OCI-LY1 (cell line): ENCODE data around the gene ANAPC2.

Experiments used
- H2AFZ ChIP-seq: fragments of 200-600 bp; sonication (generic), shearing (Covaris generic); 2 replicates; pipeline ENCODE4 v1.6.0; 2014; ENCODE audit warnings: antibody characterized with exemption, mild to moderate bottlenecking, low read length
- H3F3A ChIP-seq: fragments of 200-600 bp; sonication (generic), shearing (Covaris generic); 2 replicates; pipeline ENCODE4 v1.6.0; 2014; ENCODE audit warnings: mild to moderate bottlenecking, antibody characterized with exemption, low read length, moderate library complexity; ENCODE audit not compliant: insufficient read depth
- H3K27ac ChIP-seq: fragments of 200-600 bp; sonication (generic); 2 replicates; pipeline ENCODE4 v1.5.1; 2014; ENCODE audit warnings: low read length, mixed run types, mild to moderate bottlenecking, low read depth; ENCODE audit not compliant: poor library complexity, severe bottlenecking
- H3K27me3 ChIP-seq: fragments of 200-600 bp; sonication (generic); 2 replicates; pipeline ENCODE4 v1.6.0; 2014; ENCODE audit warnings: antibody characterized with exemption, mild to moderate bottlenecking, low read length, moderate library complexity; ENCODE audit not compliant: insufficient read depth
- H3K36me3 ChIP-seq: fragments of 200-600 bp; sonication (generic); 2 replicates; pipeline ENCODE4 v1.6.1; 2014; ENCODE audit warnings: mild to moderate bottlenecking, antibody characterized with exemption, low read length, moderate library complexity, mixed read lengths; ENCODE audit not compliant: insufficient read depth
- H3K4me1 ChIP-seq: fragments of 200-600 bp; sonication (generic); 2 replicates; pipeline ENCODE4 v1.5.1; 2014; ENCODE audit warnings: mild to moderate bottlenecking, low read length, moderate library complexity; ENCODE audit not compliant: insufficient read depth, severe bottlenecking
- H3K4me2 ChIP-seq: fragments of 200-600 bp; sonication (generic), shearing (Covaris generic); 2 replicates; pipeline ENCODE4 v1.6.1; 2014; ENCODE audit warnings: low read length
- H3K4me3 ChIP-seq: fragments of 200-600 bp; sonication (generic); 2 replicates; pipeline ENCODE4 v1.5.1; 2014; ENCODE audit warnings: low read length, low read depth, mild to moderate bottlenecking, mixed read lengths; ENCODE audit not compliant: poor library complexity, severe bottlenecking
- H3K79me2 ChIP-seq: fragments of 200-600 bp; shearing (Covaris generic); 2 replicates; pipeline ENCODE4 v1.6.1; 2016; ENCODE audit warnings: mixed run types, low read length, mixed read lengths; ENCODE audit not compliant: insufficient read depth
- H3K9ac ChIP-seq: fragments of 200-600 bp; sonication (generic), shearing (Covaris generic); 2 replicates; pipeline ENCODE4 v1.6.1; 2014; ENCODE audit warnings: mild to moderate bottlenecking, low read length, mixed read lengths
- H3K9me2 ChIP-seq: fragments of 200-600 bp; sonication (generic), shearing (Covaris generic); 2 replicates; pipeline ENCODE4 v1.6.1; 2014; ENCODE audit warnings: low read depth, mild to moderate bottlenecking, low read length, mixed read lengths
- H3K9me3 ChIP-seq: fragments of 200-600 bp; shearing (Covaris generic); 2 replicates; pipeline ENCODE4 v1.6.1; 2014; ENCODE audit warnings: low read length, mixed read lengths
- H4K20me1 ChIP-seq: fragments of 200-600 bp; sonication (generic), shearing (Covaris generic); 2 replicates; pipeline ENCODE4 v1.6.0; 2016; ENCODE audit warnings: mild to moderate bottlenecking, low read length; ENCODE audit not compliant: insufficient read depth
- EZH2 ChIP-seq: fragments of 200-600 bp; sonication (generic), shearing (Covaris generic); IDR thresholded peaks from 2 replicates; pipeline ENCODE4 v1.8.0; 2017; ENCODE audit warnings: borderline replicate concordance, mixed run types, mild to moderate bottlenecking, antibody characterized with exemption, low read length, moderate library complexity, mixed read lengths
- TF ChIP-seq, protein P1 (sequence below): fragments of 200-600 bp; sonication (generic), shearing (Covaris generic); IDR thresholded peaks from 2 replicates; pipeline ENCODE4 v1.5.1; 2017; ENCODE audit warnings: mild to moderate bottlenecking, antibody characterized with exemption, low read length, moderate library complexity, mixed read lengths

ANAPC2 gene

DNA sequence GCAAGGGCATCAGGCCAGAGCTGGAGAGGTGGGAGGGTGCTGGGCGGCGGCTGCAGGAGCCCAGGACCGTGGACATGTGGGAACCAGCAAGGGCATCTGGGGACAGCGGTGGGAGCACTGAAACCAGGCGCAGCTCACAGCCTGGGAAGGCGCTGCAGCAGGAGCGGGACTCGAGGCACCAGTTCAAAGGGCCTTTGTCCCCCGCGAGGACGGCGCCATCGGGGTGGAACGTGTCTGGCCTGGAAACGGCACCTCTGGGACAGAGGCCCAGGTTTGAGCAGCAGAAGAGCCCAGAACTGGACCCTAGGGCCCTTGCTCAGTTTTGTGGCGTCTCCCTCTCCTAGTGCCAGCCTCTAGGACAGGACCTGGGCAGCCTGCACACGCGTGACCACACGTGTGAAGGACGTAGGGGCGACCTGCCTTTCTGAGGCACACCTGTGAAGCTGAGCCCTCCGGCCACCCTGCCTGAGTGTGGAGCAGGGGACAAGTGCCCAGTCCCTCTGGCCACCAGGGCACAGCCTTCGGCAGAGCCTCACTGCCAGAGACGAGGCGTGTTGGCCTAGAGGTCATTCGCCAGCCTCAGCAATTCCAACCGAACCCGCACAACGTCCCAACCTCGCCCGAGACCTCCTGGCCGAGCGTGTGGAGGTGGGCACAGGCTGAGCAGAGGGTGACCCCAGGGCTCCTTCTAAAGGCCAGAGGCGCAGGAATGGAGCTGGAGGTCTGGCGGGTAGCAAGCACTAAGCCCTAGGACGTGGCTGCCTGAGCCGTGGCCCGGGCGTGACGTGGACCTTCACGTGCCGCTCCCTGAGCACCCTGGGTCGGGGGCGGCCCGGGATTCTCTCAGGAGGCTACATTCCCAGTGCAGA lies 14.3 kb downstream of the ANAPC2 start:
- Histone ChIP-seq H3K4me3 (no peak overlapping the region), H3K27me3 (peaks cover 7% of the 10 kb centered on the region; the same call in 1 of the 2 replicates), H3K9me2 (no peaks in the 10 kb centered on the region)

DNA sequence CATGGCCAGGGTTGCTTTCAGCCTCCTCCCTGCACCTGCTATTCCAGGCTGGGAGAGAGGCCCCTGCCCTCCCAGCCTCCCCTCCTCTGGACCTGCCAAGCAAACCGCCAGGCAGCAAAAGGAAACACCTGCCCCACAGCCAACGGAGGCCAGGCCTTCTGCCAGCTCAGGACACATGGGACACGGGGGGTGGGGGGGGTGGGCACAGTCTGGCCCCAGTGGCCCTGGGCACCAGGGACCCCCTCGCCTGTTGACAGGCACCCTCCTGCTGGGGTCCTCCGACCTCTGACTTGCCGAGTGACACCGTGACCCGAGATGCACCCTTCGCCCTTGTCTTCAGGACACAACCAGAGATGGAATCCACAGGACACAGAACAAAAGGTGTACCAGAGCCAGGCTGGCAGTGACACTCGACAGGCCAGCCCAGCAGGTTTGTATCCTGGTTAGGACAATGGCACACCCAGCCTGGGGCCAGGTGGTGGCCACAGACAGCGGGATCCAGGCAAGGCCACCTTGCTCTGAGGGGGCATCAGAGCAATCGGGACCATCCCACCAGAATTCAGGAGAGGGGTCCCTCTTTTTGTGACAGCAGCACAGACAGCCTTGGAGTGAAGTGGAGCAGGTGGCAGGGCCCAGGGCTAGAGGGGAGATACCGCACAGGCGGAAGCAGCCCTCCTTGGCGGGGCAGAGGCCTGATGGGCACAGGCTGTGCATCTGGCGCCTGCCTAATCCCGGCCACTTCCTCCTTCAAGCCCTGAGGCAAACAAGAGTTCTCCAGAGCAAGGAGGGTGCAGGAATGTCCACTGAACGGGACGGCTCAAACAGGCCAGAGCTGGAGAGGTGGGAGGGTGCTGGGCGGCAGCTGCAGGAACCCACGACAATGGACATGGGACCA lies 15.2 kb downstream of the ANAPC2 start:
- H3K9ac ChIP-seq = no peak overlapping the region
- H3F3A ChIP-seq = peaks cover 4% of the 10 kb centered on the region; the same call in 1 of the 2 replicates
- H3K4me2 ChIP-seq = no peak overlapping the region
- H3K9me2 ChIP-seq = no peaks in the 10 kb centered on the region
- no peak overlapping the region for H2AFZ ChIP-seq
- peaks cover 21% of the 10 kb centered on the region for H3K4me1 ChIP-seq
- no peaks in the 10 kb centered on the region for H4K20me1 ChIP-seq
- no peak overlapping the region for H3K27ac ChIP-seq
- H3K9me3 ChIP-seq = no peaks in the 10 kb centered on the region
- TF ChIP-seq, protein P1, sequence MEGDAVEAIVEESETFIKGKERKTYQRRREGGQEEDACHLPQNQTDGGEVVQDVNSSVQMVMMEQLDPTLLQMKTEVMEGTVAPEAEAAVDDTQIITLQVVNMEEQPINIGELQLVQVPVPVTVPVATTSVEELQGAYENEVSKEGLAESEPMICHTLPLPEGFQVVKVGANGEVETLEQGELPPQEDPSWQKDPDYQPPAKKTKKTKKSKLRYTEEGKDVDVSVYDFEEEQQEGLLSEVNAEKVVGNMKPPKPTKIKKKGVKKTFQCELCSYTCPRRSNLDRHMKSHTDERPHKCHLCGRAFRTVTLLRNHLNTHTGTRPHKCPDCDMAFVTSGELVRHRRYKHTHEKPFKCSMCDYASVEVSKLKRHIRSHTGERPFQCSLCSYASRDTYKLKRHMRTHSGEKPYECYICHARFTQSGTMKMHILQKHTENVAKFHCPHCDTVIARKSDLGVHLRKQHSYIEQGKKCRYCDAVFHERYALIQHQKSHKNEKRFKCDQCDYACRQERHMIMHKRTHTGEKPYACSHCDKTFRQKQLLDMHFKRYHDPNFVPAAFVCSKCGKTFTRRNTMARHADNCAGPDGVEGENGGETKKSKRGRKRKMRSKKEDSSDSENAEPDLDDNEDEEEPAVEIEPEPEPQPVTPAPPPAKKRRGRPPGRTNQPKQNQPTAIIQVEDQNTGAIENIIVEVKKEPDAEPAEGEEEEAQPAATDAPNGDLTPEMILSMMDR = no peak
- TF ChIP-seq EZH2 = no peak
- no peak overlapping the region for H3K4me3 ChIP-seq
- H3K36me3 ChIP-seq = no peaks in the 10 kb centered on the region
- H3K27me3 ChIP-seq = peaks cover 7% of the 10 kb centered on the region; the same call in 1 of the 2 replicates
- no peaks in the 10 kb centered on the region for H3K79me2 ChIP-seq

More for the DNA sequence above, 14.3 kb downstream of the ANAPC2 start:
- Histone ChIP-seq H4K20me1 (no peaks in the 10 kb centered on the region), H3K79me2 (no peaks in the 10 kb centered on the region), H3K36me3 (no peaks in the 10 kb centered on the region), H3K4me2 (peak overlapping the region; percentile 20; the same call in 1 of the 2 replicates), H3K9me3 (no peaks in the 10 kb centered on the region), H3K27ac (no peak overlapping the region), H3K4me1 (peaks cover 20% of the 10 kb centered on the region), H3F3A (peaks cover 4% of the 10 kb centered on the region; the same call in 1 of the 2 replicates), H2AFZ (no peak overlapping the region), H3K9ac (no peak overlapping the region)
- no peak for TF ChIP-seq EZH2
- TF ChIP-seq, protein P1 = no peak

DNA sequence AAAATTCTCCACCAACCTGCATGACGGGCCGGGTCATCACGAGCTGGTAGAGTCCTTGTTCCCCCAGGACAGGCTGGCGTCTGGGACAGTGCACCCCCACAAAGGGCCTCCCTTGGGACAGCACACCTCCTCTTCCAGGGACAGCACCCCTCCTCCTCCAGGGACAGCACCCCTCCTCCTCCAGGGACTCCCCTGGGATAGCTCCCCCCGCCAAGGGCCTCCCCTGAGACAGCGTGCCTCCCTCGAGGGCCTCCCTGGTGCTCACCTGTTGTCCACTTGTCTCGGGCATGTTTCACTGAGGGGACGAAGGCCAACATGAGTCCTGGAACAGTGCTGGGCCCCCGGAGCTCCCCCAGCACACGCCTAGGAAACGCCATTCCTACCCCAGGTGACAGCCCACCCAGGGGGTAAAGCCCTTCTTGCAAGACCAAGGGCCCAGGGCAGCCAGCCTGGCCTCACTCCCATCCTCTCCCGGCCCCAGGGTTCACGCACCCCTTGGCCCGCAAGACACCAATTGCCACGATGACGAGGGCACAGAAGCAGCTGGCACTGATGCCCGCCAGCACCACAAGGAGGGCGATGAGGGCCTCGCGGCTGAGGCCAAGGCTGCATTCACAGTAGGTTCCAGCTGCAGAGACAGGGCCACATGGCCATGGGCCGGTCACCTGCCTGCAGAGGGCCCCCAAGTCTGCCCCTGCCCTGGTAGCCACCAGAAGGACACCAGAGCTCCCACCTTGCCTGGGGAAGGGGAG lies 17.0 kb downstream of the ANAPC2 start:
- H3K9me3 ChIP-seq = no peaks in the 10 kb centered on the region
- no peak overlapping the region for H3K9ac ChIP-seq
- no peaks in the 10 kb centered on the region for H4K20me1 ChIP-seq
- peaks cover 13% of the 10 kb centered on the region for H3K27me3 ChIP-seq
- no peak overlapping the region for H3K4me2 ChIP-seq
- no peak overlapping the region for H3K4me3 ChIP-seq
- peaks cover 3% of the 10 kb centered on the region; the same call in 1 of the 2 replicates for H3F3A ChIP-seq
- H3K36me3 ChIP-seq = no peaks in the 10 kb centered on the region
- H2AFZ ChIP-seq = no peak overlapping the region
- no peak for TF ChIP-seq EZH2
- TF ChIP-seq, protein P1 = no peak
- H3K79me2 ChIP-seq = no peaks in the 10 kb centered on the region
- no peak overlapping the region for H3K27ac ChIP-seq
- H3K9me2 ChIP-seq = no peaks in the 10 kb centered on the region
- peaks cover 21% of the 10 kb centered on the region for H3K4me1 ChIP-seq
